AG04450 (cell line): ENCODE results near the gene HOXB6. TPM values are rescaled to one million over a fixed set of nuclear protein-coding genes. Genes with fewer than 3 reads are reported as not detected.

Experiments used
- CTCF ChIA-PET: fragments of 300-600, 350-600 bp; formaldehyde crosslinking; extraction: SDS; loops from one replicate; lab custom pipeline; 2022; ENCODE audit warnings: antibody characterized with exemption, inconsistent platforms; lab: Charles Lee
- POLR2A ChIA-PET: fragments of 350-600 bp; formaldehyde crosslinking; extraction: SDS; loops from one replicate; lab custom pipeline; 2021; ENCODE audit warnings: antibody characterized with exemption, inconsistent platforms; lab: Yijun Ruan, JAX
- DNase-seq: peaks from one replicate; pipeline ENCODE4 v3.0.0-alpha.2; 2011; ENCODE audit warnings: low read depth, low spot score
- H3K27ac ChIP-seq: one replicate; pipeline ENCODE4 v1.5.1; 2012; ENCODE audit warnings: low read depth, low read length, control low read depth
- H3K27me3 ChIP-seq: one replicate; pipeline ENCODE4 v1.6.0; 2012; ENCODE audit warnings: low read length; ENCODE audit not compliant: control insufficient read depth, insufficient read depth
- H3K4me3 ChIP-seq: 2 replicates; pipeline ENCODE4 v1.5.1; 2011; ENCODE audit warnings: mild to moderate bottlenecking, low read depth, low read length, control low read depth
- H3K9me3 ChIP-seq: 2 replicates; pipeline ENCODE4 v1.5.1; 2012; ENCODE audit warnings: low read length; ENCODE audit not compliant: control insufficient read depth, insufficient read depth
- CTCF ChIP-seq: IDR thresholded peaks from 2 replicates; pipeline ENCODE4 v1.5.1; 2011; ENCODE audit warnings: low read depth, low read length, control low read depth, inconsistent platforms
- polyA minus RNA-seq: library from RNA; depleted of rRNA, polyadenylated mRNA; stranded (reverse); fragments of >200 nt; gene quantifications from 2 replicates; pipeline ENCODE4 v1.2.3, GENCODE V29; 2011; rRNA and poly(A)+ RNA removed
- polyA plus RNA-seq: library from polyadenylated mRNA; depleted of rRNA; stranded (reverse); fragments of >200 nt; gene quantifications from 2 replicates; pipeline ENCODE4 v1.2.3, GENCODE V29; 2011; rRNA removed

HOXB6 gene
- 15.4 and 20.4 TPM in 2 replicates for polyA plus RNA-seq
- polyA minus RNA-seq: 9.1 and 12.0 TPM in 2 replicates

- peaks cover 3% of the 10 kb centered on the region for H3K27me3 ChIP-seq
- CTCF ChIA-PET: interaction anchor here (0.7 to 1.0 kb wide), 2 partner anchors 12 to 268 kb away, joined by 3 to 4 read pairs; partner anchors contain the start of gene HOXB5
- peak within 1 kb of the TSS; percentile 31 for H3K4me3 ChIP-seq
- POLR2A ChIA-PET: no interaction called here
- no peak for TF ChIP-seq CTCF
- H3K27ac ChIP-seq: no peak within 1 kb of the TSS
- H3K9me3 ChIP-seq: peaks cover 4% of the 10 kb centered on the region; the same call in 1 of the 2 replicates
- DNase-seq: no peak
Observed at GRCh38 chr17:48604770-48605329, at the start of gene HOXB6. Gene HOXB6 (minus strand): TSS chr17:48604986. CDS start chr17:48598150, 6,836 bp downstream.

- CTCF ChIA-PET: interaction anchor here (0.6 to 0.9 kb wide), 3 partner anchors 13 to 28 kb away, joined by 4 to 5 read pairs (median 4); no protein-coding TSS in a partner anchor
- POLR2A ChIA-PET: no interaction called here
- no peak overlapping the region for H3K27ac ChIP-seq
- no peak for TF ChIP-seq CTCF
- H3K9me3 ChIP-seq: no peaks in the 10 kb centered on the region; the same call in 1 of the 2 replicates
- no peak for DNase-seq
- H3K4me3 ChIP-seq: no peak overlapping the region
- peaks cover 40% of the 10 kb centered on the region for H3K27me3 ChIP-seq
Observed at GRCh38 chr17:48649741-48650140, 45.0 kb upstream of the HOXB6 start.

GRCh38 chr17:48647963-48648245 is 43.1 kb upstream of the HOXB6 start:
- no peak for DNase-seq
- Histone ChIP-seq H3K27me3 (peaks cover 58% of the 10 kb centered on the region), H3K27ac (no peak overlapping the region), H3K9me3 (no peaks in the 10 kb centered on the region; the same call in 1 of the 2 replicates), H3K4me3 (no peak overlapping the region)
- ChIA-PET CTCF (interaction anchor here (0.6 to 2.4 kb wide), 2 partner anchors 11 to 23 kb away, joined by 4 to 10 read pairs; no protein-coding TSS in a partner anchor), POLR2A (no interaction called here)
- no peak for TF ChIP-seq CTCF

- H3K4me3 ChIP-seq: peak overlapping the region; percentile 50
- POLR2A ChIA-PET: no interaction called here
- no peak for TF ChIP-seq CTCF
- CTCF ChIA-PET: interaction anchor here (0.6 to 2.4 kb wide), 3 partner anchors 11 to 24 kb away, joined by 4 to 10 read pairs (median 5); no protein-coding TSS in a partner anchor
- peaks cover 64% of the 10 kb centered on the region for H3K27me3 ChIP-seq
- no peak overlapping the region for H3K27ac ChIP-seq
- no peak for DNase-seq
- H3K9me3 ChIP-seq: peaks cover 5% of the 10 kb centered on the region; the same call in 1 of the 2 replicates
Observed at GRCh38 chr17:48647103-48647962, 42.5 kb upstream of the HOXB6 start.
